GM23338 (cell line): ENCODE measurements around the gene KLHL6. TPM values are rescaled to one million over a fixed set of nuclear protein-coding genes. Genes with fewer than 3 reads are reported as not detected.

Experiments
- ATAC-seq: fragments of 200-7000 bp; cut with Tn5 transposase; 3 replicates; pipeline ENCODE4 v1.9.1; 2020
- DNase-seq: peaks from one replicate; pipeline ENCODE4 v3.0.0-alpha.2; 2015; ENCODE audit warnings: low spot score
- H2AFZ ChIP-seq: fragments of 200-600 bp; sonication (generic); 2 replicates; pipeline ENCODE4 v1.8.0; 2016; ENCODE audit warnings: antibody characterized with exemption, mild to moderate bottlenecking, moderate library complexity
- H3F3A ChIP-seq: fragments of 200-600 bp; sonication (generic); replicated peaks from 2 replicates; pipeline ENCODE4 v1.8.0; 2017; ENCODE audit warnings: antibody characterized with exemption, mixed run types, low read depth
- H3K27ac ChIP-seq: fragments of 200-600 bp; sonication (generic); 2 replicates; pipeline ENCODE4 v1.6.1; 2016; ENCODE audit warnings: low read depth
- H3K27me3 ChIP-seq: fragments of 200-600 bp; sonication (generic); 2 replicates; pipeline ENCODE4 v1.8.0; 2016; ENCODE audit warnings: mild to moderate bottlenecking, mixed run types, moderate library complexity; ENCODE audit not compliant: insufficient read depth
- H3K36me3 ChIP-seq: fragments of 200-600 bp; sonication (generic); 2 replicates; pipeline ENCODE4 v1.8.0; 2016; ENCODE audit warnings: mild to moderate bottlenecking; ENCODE audit not compliant: insufficient read depth
- H3K4me1 ChIP-seq: fragments of 200-600 bp; sonication (generic); 2 replicates; pipeline ENCODE4 v1.8.0; 2016; ENCODE audit warnings: mild to moderate bottlenecking, moderate library complexity; ENCODE audit not compliant: insufficient read depth
- H3K4me2 ChIP-seq: fragments of 200-600 bp; sonication (generic); 2 replicates; pipeline ENCODE4 v1.7.1; 2017; ENCODE audit warnings: mixed run types
- H3K4me3 ChIP-seq: fragments of 200-600 bp; sonication (generic); 2 replicates; pipeline ENCODE4 v1.6.1; 2016; ENCODE audit warnings: mixed run types
- H3K79me2 ChIP-seq: fragments of 200-600 bp; sonication (generic); replicated peaks from 2 replicates; pipeline ENCODE4 v1.8.0; 2017; ENCODE audit warnings: mild to moderate bottlenecking; ENCODE audit not compliant: insufficient read depth
- H3K9me2 ChIP-seq: fragments of 200-600 bp; sonication (generic); 2 replicates; pipeline ENCODE4 v1.8.0; 2017; ENCODE audit not compliant: insufficient read depth
- H4K20me1 ChIP-seq: fragments of 200-600 bp; sonication (generic); replicated peaks from 2 replicates; pipeline ENCODE4 v1.8.0; 2017; ENCODE audit warnings: mild to moderate bottlenecking; ENCODE audit not compliant: insufficient read depth
- H3K27ac Mint-ChIP-seq: 2 replicates; pipeline ENCODE4 v1.8.0; 2020; ENCODE audit warnings: inconsistent platforms, mild to moderate bottlenecking, moderate library complexity, mixed read lengths
- H3K27me3 Mint-ChIP-seq: 3 replicates; pipeline ENCODE4 v1.8.0; 2022; ENCODE audit warnings: low read depth, mild to moderate bottlenecking, moderate library complexity, mixed read lengths, inconsistent platforms; ENCODE audit not compliant: insufficient read depth, poor library complexity
- H3K36me3 Mint-ChIP-seq: 3 replicates; pipeline ENCODE4 v1.8.0; 2021; ENCODE audit warnings: low read depth, mild to moderate bottlenecking, inconsistent platforms, moderate library complexity, mixed read lengths
- H3K4me1 Mint-ChIP-seq: 3 replicates; pipeline ENCODE4 v1.8.0; 2020; ENCODE audit warnings: mild to moderate bottlenecking, inconsistent platforms, mixed read lengths
- H3K4me3 Mint-ChIP-seq: 3 replicates; pipeline ENCODE4 v1.8.0; 2021; ENCODE audit warnings: moderate library complexity, mild to moderate bottlenecking, inconsistent platforms, mixed read lengths
- H3K9me3 Mint-ChIP-seq: 3 replicates; pipeline ENCODE4 v1.8.0; 2020; ENCODE audit warnings: moderate library complexity, mild to moderate bottlenecking, inconsistent platforms, mixed read lengths
- EZH2phosphoT487 ChIP-seq: fragments of 200-600 bp; sonication (generic); IDR thresholded peaks from one replicate; pipeline ENCODE4 v1.8.1; 2018; ENCODE audit warnings: antibody characterized with exemption; ENCODE audit not compliant: unreplicated experiment
- ZNF114 ChIP-seq: fragments of 250-450 bp; sonication (Bioruptor Pico); IDR thresholded peaks from 2 replicates; pipeline ENCODE4 v1.5.0; 2020; ENCODE audit warnings: mild to moderate bottlenecking, moderate library complexity
- polyA plus RNA-seq: library from polyadenylated mRNA; unstranded; fragments of >200 nt; fragmentation: Nextera tagmentation; extraction: Ambion mirVana; gene quantifications from 2 replicates; pipeline ENCODE4 v1.2.1, GENCODE V29; 2016
- total RNA-seq: library from RNA; depleted of rRNA; stranded (reverse); fragments of >200 nt; shearing (Covaris generic); gene quantifications from 2 replicates; pipeline ENCODE4 v1.2.3, GENCODE V29; 2014
- TF ChIP-seq, protein P1 (sequence below): fragments of 250-450 bp; sonication (Bioruptor Pico); IDR thresholded peaks from 2 replicates; pipeline ENCODE4 v1.5.0; 2020; ENCODE audit warnings: mild to moderate bottlenecking, moderate library complexity

The KLHL6 gene
- total and polyA plus RNA-seq, 2 experiments from 2014 or later, result not detected

DNA sequence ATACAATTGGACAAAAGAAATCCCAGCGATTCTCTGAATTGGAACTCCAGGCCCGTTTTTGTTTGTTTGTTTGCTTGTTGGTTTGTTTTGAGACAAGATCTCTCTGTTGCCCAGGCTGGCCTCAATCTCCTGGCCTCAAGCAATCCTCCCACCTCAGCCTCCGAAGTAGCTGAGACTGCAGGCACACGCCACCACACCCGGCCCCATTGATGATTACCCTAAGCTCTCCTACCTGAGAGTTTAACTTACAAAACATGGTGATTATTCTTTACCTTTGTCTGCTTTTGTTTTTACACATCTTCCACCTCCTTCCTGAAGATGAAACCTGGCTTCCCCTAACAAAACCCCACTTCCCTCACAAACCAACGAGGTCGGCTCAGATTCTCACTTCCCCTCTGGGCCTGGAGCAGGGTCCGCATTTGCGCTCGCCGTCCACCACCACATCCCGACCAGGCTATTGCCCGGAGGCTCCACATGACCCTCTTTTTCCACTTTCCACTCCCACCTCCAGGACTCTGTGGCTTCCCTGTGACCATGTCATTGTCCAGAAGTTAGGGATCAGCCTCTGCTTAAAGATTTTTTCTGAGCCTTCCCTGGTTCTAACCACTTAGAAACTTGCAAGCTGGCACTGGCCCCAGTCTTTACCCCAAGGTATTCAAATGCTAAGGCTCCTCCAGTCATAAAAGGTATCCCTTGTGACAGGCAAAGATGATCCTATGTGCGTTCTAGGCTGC, 14.8 kb downstream of the KLHL6 start:
- Mint-ChIP-seq H3K27me3 (peaks cover 17% of the 10 kb centered on the region), H3K4me1 (peaks cover 23% of the 10 kb centered on the region)

More for the DNA sequence above, 14.8 kb downstream of the KLHL6 start:
- H3K9me2 ChIP-seq, result no peaks in the 10 kb centered on the region
- DNase-seq (no peak), ATAC-seq (no peak)
- no peaks in the 10 kb centered on the region; the same call in 2 of the 3 replicates for H3K36me3 Mint-ChIP-seq
- no peak overlapping the region for H3K4me3 ChIP-seq
- peaks cover 6% of the 10 kb centered on the region; the same call in 1 of the 2 replicates for H3K4me1 ChIP-seq
- H4K20me1 ChIP-seq, result no peaks in the 10 kb centered on the region
- no peaks in the 10 kb centered on the region for H3K27me3 ChIP-seq
- no peaks in the 10 kb centered on the region for H3K79me2 ChIP-seq
- H3K4me3 Mint-ChIP-seq, result no peak overlapping the region
- no peaks in the 10 kb centered on the region; the same call in 2 of the 3 replicates for H3K9me3 Mint-ChIP-seq
- H3K27ac ChIP-seq, result no peak overlapping the region
- H2AFZ ChIP-seq, result no peak overlapping the region
- no peaks in the 10 kb centered on the region for H3F3A ChIP-seq
- no peak overlapping the region for H3K27ac Mint-ChIP-seq
- TF ChIP-seq, protein P1, sequence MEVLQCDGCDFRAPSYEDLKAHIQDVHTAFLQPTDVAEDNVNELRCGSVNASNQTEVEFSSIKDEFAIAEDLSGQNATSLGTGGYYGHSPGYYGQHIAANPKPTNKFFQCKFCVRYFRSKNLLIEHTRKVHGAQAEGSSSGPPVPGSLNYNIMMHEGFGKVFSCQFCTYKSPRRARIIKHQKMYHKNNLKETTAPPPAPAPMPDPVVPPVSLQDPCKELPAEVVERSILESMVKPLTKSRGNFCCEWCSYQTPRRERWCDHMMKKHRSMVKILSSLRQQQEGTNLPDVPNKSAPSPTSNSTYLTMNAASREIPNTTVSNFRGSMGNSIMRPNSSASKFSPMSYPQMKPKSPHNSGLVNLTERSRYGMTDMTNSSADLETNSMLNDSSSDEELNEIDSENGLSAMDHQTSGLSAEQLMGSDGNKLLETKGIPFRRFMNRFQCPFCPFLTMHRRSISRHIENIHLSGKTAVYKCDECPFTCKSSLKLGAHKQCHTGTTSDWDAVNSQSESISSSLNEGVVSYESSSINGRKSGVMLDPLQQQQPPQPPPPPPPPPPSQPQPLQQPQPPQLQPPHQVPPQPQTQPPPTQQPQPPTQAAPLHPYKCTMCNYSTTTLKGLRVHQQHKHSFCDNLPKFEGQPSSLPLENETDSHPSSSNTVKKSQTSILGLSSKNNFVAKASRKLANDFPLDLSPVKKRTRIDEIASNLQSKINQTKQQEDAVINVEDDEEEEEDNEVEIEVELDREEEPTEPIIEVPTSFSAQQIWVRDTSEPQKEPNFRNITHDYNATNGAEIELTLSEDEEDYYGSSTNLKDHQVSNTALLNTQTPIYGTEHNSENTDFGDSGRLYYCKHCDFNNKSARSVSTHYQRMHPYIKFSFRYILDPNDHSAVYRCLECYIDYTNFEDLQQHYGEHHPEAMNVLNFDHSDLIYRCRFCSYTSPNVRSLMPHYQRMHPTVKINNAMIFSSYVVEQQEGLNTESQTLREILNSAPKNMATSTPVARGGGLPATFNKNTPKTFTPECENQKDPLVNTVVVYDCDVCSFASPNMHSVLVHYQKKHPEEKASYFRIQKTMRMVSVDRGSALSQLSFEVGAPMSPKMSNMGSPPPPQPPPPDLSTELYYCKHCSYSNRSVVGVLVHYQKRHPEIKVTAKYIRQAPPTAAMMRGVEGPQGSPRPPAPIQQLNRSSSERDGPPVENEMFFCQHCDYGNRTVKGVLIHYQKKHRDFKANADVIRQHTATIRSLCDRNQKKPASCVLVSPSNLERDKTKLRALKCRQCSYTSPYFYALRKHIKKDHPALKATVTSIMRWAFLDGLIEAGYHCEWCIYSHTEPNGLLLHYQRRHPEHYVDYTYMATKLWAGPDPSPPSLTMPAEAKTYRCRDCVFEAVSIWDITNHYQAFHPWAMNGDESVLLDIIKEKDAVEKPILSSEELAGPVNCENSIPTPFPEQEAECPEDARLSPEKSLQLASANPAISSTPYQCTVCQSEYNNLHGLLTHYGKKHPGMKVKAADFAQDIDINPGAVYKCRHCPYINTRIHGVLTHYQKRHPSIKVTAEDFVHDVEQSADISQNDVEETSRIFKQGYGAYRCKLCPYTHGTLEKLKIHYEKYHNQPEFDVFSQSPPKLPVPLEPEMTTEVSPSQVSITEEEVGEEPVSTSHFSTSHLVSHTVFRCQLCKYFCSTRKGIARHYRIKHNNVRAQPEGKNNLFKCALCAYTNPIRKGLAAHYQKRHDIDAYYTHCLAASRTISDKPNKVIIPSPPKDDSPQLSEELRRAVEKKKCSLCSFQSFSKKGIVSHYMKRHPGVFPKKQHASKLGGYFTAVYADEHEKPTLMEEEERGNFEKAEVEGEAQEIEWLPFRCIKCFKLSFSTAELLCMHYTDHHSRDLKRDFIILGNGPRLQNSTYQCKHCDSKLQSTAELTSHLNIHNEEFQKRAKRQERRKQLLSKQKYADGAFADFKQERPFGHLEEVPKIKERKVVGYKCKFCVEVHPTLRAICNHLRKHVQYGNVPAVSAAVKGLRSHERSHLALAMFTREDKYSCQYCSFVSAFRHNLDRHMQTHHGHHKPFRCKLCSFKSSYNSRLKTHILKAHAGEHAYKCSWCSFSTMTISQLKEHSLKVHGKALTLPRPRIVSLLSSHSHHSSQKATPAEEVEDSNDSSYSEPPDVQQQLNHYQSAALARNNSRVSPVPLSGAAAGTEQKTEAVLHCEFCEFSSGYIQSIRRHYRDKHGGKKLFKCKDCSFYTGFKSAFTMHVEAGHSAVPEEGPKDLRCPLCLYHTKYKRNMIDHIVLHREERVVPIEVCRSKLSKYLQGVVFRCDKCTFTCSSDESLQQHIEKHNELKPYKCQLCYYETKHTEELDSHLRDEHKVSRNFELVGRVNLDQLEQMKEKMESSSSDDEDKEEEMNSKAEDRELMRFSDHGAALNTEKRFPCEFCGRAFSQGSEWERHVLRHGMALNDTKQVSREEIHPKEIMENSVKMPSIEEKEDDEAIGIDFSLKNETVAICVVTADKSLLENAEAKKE (CRISPR knock-in tag), result no peak
- no peak for TF ChIP-seq ZNF114 (CRISPR knock-in tag)
- TF ChIP-seq EZH2phosphoT487, result no peak
- H3K4me2 ChIP-seq, result no peak overlapping the region
- no peaks in the 10 kb centered on the region for H3K36me3 ChIP-seq
